Sigmoid colon (tissue), 4 donors: ENCODE data around the gene TOM1L2.

Experiments used
- CTCF ChIP-seq, 4 experiments: fragments of 450-650 bp in 3 of 4; fragments of 200-600 bp in 1 of 4; IDR thresholded peaks; one replicate each; pipeline ENCODE4 v1.5.1; 2016 to 2019; ENCODE audit warnings: antibody characterized with exemption in 4 of 4, mild to moderate bottlenecking in 3 of 4, moderate library complexity in 2 of 4
- EP300 ChIP-seq, 4 donors: sonication (generic); formaldehyde crosslinking; IDR thresholded peaks; one replicate each; pipeline ENCODE4 v1.6.1; 2017; ENCODE audit warnings: antibody characterized with exemption in 4 of 4
- POLR2A ChIP-seq, 2 donors: fragments of 450-650 bp; IDR thresholded peaks; one replicate each; pipeline ENCODE4 v1.6.1; 2016; ENCODE audit warnings: antibody characterized with exemption in 2 of 2, mild to moderate bottlenecking in 2 of 2, moderate library complexity in 2 of 2
- POLR2AphosphoS5 ChIP-seq, 4 donors: sonication (generic); formaldehyde crosslinking; IDR thresholded peaks; one replicate each; pipeline ENCODE4 v1.6.1; 2017; ENCODE audit warnings: antibody characterized with exemption in 4 of 4

GRCh38 chr17:17866425-17866824, 105.8 kb downstream of the TOM1L2 start:
- TF ChIP-seq POLR2AphosphoS5 (IDR thresholded peaks at IDR 0.05) (no peak), CTCF (IDR thresholded peaks at IDR 0.05) (no peak), POLR2A (IDR thresholded peaks at IDR 0.05) (no peak), EP300 (IDR thresholded peaks at IDR 0.05) (no peak)
